Aorta (tissue), 5 donors: ENCODE results near the gene DROSHA. TPM values are rescaled to one million over a fixed set of nuclear protein-coding genes. Genes with fewer than 3 reads are reported as not detected.

Experiments
- ATAC-seq: fragments of 200-7000 bp; cut with Tn5 transposase; one replicate; pipeline ENCODE4 v1.9.1; 2022; ENCODE audit warnings: moderate library complexity; ENCODE audit not compliant: low FRiP score
- DNase-seq, 2 donors: peaks; one replicate each; pipeline ENCODE4 v3.0.0-alpha.2; 2020
- H3K27ac ChIP-seq, 2 donors: one replicate each; pipeline ENCODE4 v1.5.1; 2013; ENCODE audit warnings: low read length in 2 of 2, mild to moderate bottlenecking in 2 of 2, moderate library complexity in 2 of 2, control low read depth in 1 of 2, inconsistent platforms in 1 of 2, low read depth in 1 of 2
- H3K27me3 ChIP-seq, 2 donors: one replicate each; pipeline ENCODE4 v1.6.1; 2013; ENCODE audit warnings: control low read depth in 1 of 2, low read length in 1 of 2, mild to moderate bottlenecking in 1 of 2, moderate library complexity in 1 of 2; ENCODE audit not compliant: insufficient read depth in 2 of 2, control insufficient read depth in 1 of 2
- H3K36me3 ChIP-seq, 2 donors: one replicate each; pipeline ENCODE4 v1.6.1; 2013; ENCODE audit warnings: control low read depth in 1 of 2, low read length in 1 of 2, mild to moderate bottlenecking in 1 of 2; ENCODE audit not compliant: insufficient read depth in 2 of 2, control insufficient read depth in 1 of 2
- H3K4me1 ChIP-seq, 2 donors: one replicate each; pipeline ENCODE4 v1.6.1; 2013; ENCODE audit warnings: low read length in 2 of 2, control low read depth in 1 of 2, mild to moderate bottlenecking in 1 of 2, moderate library complexity in 1 of 2; ENCODE audit not compliant: insufficient read depth in 2 of 2, control insufficient read depth in 1 of 2
- H3K4me3 ChIP-seq, 2 donors: one replicate each; pipeline ENCODE4 v1.5.1; 2013; ENCODE audit warnings: low read length in 2 of 2, control low read depth in 1 of 2, mild to moderate bottlenecking in 1 of 2
- H3K9me3 ChIP-seq: one replicate; pipeline ENCODE4 v1.6.1; 2013; ENCODE audit warnings: mild to moderate bottlenecking, low read length; ENCODE audit not compliant: control insufficient read depth
- WGBS, 2 donors: extraction: QIAGEN DNeasy Blood & Tissue Kit; methylation state at CpG; one replicate each; pipeline ENCODE4 v1.1.7; 2013; 5-methylcytosine and 5-hydroxymethylcytosine counted together
- intact Hi-C, 2 donors: fragments of 100-400 bp; cut with DNase I; formaldehyde crosslinking; loops; one replicate each; pipeline versions ENCODE4 v1.14.2 to v1.15.0; 2022
- polyA plus RNA-seq, 2 donors: library from polyadenylated mRNA; stranded (reverse); fragments of 200-250 nt; gene quantifications; one replicate each; pipeline ENCODE4 v1.2.3, GENCODE V29; 2013
- total RNA-seq, 2 donors: library from RNA; stranded (reverse); fragmentation: NEBNext Ultra II Directional; extraction: Animal tissue kit (Norgen Biotek cat#: 25700); gene quantifications; one replicate each; pipeline ENCODE4 v1.2.1, GENCODE V29; 2021
- donor health status: healthy with polysubstance abuse.
- donor health status: Bipolar disorder and iron deficiency.
- donor health status: DM: no; HTN: no; CAD: no.
- donor health status: DM: no; HTN: no; CAD: no.
- donor health status: DM: yes; HTN: yes; CAD: no.

The DROSHA gene
- total and polyA plus RNA-seq, 4 donors, result 14.4 to 68.2 (median 47.9) TPM

DNA sequence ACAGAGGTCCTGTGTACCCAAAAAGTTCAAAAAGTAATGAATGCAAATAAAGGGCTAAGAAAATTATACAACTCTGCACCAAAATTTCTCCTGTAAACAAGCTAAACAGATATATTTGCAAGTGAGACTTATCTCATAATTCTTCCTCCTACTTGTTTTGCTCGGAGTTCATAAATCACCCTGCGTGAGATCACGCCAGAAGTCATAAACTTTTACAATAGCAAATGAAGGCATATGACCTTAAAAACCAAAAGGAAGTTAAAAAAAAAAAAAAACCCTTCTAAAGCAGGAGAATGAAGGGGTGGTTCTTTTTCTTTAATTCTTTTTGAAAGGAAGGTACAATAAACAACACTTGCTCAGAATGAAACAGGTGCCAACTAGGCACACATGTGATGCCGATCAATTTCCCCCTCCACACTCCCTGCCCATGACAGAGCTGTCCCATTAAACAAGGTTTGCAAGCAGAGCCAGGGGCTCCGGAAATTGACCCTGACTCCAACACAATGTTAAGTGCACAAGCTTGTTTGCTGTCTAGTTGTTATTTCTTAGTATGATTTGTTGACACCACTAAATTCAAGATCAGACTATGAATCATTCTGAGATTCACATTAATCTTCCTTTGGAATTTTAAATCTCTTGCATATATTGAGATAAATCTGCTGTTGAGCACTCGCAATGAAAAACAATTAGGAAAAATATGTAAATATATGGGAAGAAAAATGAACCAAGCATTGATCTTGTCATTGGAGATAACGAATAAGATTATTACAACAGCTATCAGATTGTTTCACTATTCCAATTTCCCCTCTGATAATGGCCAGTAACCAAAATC is 46.3 kb downstream of the DROSHA start:
- no peaks in the 10 kb centered on the region for H3K27me3 ChIP-seq
- no peaks in the 10 kb centered on the region for H3K4me1 ChIP-seq
- no peak overlapping the region for H3K4me3 ChIP-seq
- DNase-seq (no peak), ATAC-seq (no peak)
- intact Hi-C loops, result no loop called here
- H3K36me3 ChIP-seq, result peaks cover 0 to 4% of the 10 kb centered on the region in 2 donors
- no peaks in the 10 kb centered on the region for H3K9me3 ChIP-seq
- WGBS, 2 donors, result 89 to 92% methylated on average over 7 of the region's 7 CpGs
- no peak overlapping the region for H3K27ac ChIP-seq

DNA sequence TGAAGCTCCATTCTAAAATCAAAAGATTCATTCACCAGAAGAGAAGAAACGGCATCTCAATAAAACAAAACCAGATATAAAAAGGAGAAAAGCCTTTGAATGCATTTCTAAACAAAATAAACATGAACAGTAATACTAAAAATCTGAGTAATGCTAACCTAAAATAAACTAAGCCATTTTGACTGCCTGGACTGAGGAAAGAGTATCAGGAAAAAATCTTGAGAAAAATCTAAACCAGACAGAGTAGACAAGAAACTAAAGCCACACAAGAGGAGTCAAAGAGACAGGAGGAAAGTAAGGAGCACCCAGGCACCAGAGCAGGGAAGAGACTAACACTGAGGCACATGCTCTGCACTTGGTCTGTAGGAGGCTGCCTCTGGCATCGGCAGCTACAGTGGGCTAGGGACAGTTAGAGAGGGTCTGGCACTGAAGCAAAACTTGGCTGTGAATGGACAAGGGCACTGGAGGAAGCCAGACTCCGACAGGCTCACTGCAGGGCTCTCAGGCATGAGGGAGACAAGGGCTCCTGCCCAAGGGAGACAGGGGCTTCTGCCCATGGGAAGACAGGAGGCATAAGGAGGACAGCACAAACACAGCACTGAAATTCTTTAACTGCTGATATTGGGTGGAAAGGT is 50.2 kb downstream of the DROSHA start:
- no peak for DNase-seq
- Histone ChIP-seq H3K9me3 (no peaks in the 10 kb centered on the region), H3K36me3 (peaks cover 0 to 2% of the 10 kb centered on the region in 2 donors), H3K27ac (no peak overlapping the region), H3K27me3 (peaks cover 0 to under 1% of the 10 kb centered on the region in 2 donors), H3K4me3 (no peak overlapping the region), H3K4me1 (no peaks in the 10 kb centered on the region)
- intact Hi-C loops, result no loop called here
- ATAC-seq, result peak; percentile 11
- WGBS, 2 donors, result 34 to 35% methylated on average over 3 of the region's 3 CpGs

DNA sequence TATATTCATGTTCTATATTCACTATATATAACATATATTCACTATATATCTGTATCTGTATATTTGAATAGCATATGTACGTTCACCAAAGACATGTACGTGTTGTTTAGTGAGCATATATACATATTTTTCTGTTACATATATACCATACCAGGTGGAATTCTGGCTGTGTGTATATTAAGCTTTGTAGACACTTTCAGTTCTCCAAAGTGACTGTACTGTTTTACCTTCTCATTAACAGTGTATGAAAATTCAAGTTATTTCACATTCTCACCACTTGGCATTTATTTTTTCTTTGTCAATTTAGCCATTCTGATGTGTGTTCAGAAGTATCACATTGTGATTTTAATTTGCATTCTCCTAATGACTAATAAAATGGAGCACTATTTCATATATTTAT is 52.2 kb downstream of the DROSHA start:
- ATAC-seq, result no peak
- no peak overlapping the region for H3K27ac ChIP-seq
- H3K9me3 ChIP-seq, result no peaks in the 10 kb centered on the region
- H3K4me1 ChIP-seq, result no peaks in the 10 kb centered on the region
- no peak overlapping the region for H3K4me3 ChIP-seq
- DNase-seq, result no peak
- peaks cover 0 to 2% of the 10 kb centered on the region in 2 donors for H3K27me3 ChIP-seq
- intact Hi-C loops, result no loop called here
- H3K36me3 ChIP-seq, result no peaks in the 10 kb centered on the region
- WGBS, 2 donors, result 95 to 96% methylated on average over 2 of the region's 2 CpGs

DNA sequence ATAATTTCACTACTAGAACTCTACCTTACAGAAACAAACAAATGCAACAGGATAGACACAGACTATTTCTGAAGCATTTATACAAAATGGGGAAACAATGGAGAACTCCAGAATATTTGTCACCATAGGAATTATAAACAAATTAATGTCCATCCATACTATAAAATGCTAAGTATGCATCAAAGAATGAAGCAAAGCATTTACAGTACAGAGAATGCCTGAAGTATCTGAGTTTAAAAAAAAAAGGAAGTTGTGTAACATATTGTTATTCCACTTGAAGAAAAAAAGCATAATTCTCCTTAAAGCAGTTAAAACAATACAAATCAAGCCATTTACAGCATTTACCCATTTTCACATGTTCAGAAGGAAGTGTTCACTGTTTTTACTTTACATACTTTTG is 53.0 kb downstream of the DROSHA start:
- intact Hi-C loops, result no loop called here
- no peaks in the 10 kb centered on the region for H3K36me3 ChIP-seq
- H3K27ac ChIP-seq, result no peak overlapping the region
- no peaks in the 10 kb centered on the region for H3K9me3 ChIP-seq
- no peak overlapping the region for H3K4me3 ChIP-seq
- no peaks in the 10 kb centered on the region for H3K4me1 ChIP-seq
- no peak for ATAC-seq
- peaks cover 0 to 2% of the 10 kb centered on the region in 2 donors for H3K27me3 ChIP-seq
- DNase-seq, result no peak

DNA sequence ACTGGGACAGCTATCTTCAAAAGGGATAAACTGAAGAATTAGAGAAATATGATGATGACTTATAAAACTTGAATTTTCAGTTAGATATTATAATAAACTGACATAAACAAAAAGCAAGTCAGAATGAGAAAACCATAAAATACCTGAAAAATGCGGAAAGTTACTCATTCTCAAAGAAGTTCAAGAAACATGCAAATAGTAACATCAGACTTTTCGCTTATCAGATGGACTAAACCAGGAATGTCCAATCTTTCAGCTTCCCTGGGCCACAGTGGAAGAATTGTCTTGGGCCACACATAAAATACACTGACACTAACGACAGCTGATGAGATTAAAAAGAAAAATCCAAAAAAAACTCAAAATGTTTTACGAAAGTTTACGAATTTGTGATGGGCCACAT is 53.9 kb downstream of the DROSHA start:
- DNase-seq (no peak), ATAC-seq (no peak)
- Histone ChIP-seq H3K36me3 (peaks cover 0 to 3% of the 10 kb centered on the region in 2 donors), H3K4me3 (no peak overlapping the region), H3K9me3 (no peaks in the 10 kb centered on the region), H3K27me3 (peaks cover 0 to 2% of the 10 kb centered on the region in 2 donors), H3K27ac (no peak overlapping the region), H3K4me1 (no peaks in the 10 kb centered on the region)
- WGBS, 2 donors, result 97 to 99% methylated on average over 5 of the region's 5 CpGs
- intact Hi-C loops, result no loop called here

DNA sequence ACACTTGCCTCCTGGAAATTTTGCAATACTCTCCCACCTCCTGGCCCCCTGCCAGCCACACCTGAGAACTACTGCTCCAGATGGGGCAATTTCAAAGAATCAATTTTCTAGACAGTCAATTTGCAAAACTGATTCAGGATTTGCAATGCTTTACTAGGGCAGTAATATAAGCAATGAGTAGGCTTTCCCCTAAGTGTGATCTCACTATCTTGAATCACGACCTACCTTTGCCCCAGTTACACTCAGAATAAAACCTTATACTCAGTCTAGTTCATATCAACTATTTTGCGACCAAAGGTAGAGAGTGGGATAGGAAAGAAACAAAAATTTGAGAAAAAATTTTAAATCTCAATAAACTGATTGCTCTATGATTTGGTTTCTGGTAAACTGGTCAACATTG is 54.4 kb downstream of the DROSHA start:
- intact Hi-C loops, result no loop called here
- ATAC-seq (no peak), DNase-seq (no peak)
- peaks cover 0 to 3% of the 10 kb centered on the region in 2 donors for H3K36me3 ChIP-seq
- peaks cover 0 to 2% of the 10 kb centered on the region in 2 donors for H3K27me3 ChIP-seq
- H3K27ac ChIP-seq, result no peak overlapping the region
- no peaks in the 10 kb centered on the region for H3K9me3 ChIP-seq
- WGBS, 2 donors, result 98 to 100% methylated on average over 2 of the region's 2 CpGs
- H3K4me3 ChIP-seq, result no peak overlapping the region
- no peaks in the 10 kb centered on the region for H3K4me1 ChIP-seq

DNA sequence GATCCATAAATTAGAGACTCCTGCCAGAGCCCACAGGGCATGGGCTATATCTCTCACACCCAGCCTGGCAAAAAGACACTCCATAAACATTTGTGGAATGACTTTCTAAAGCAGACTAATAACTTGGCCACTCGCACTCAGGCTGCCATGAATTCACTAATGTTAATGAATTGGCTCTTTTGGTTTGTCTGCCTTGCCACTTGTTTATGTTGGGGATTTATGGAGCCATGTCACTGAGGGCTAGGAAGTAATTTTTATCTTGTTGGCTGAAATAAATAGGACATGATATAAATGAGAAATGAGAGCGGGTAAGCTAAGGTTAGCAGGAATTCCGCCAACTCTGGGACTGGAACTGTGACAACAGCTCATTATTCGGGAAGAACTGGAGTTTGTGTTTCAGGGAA is 55.2 kb downstream of the DROSHA start:
- 41 to 48% methylated on average over 4 of the region's 4 CpGs for WGBS, 2 donors
- Histone ChIP-seq H3K36me3 (peaks cover 0 to 5% of the 10 kb centered on the region in 2 donors), H3K4me3 (no peak overlapping the region), H3K27me3 (peaks cover 0 to 2% of the 10 kb centered on the region in 2 donors), H3K27ac (no peak overlapping the region), H3K9me3 (no peaks in the 10 kb centered on the region), H3K4me1 (no peaks in the 10 kb centered on the region)
- DNase-seq (no peak), ATAC-seq (no peak)
- intact Hi-C loops, result no loop called here

DNA sequence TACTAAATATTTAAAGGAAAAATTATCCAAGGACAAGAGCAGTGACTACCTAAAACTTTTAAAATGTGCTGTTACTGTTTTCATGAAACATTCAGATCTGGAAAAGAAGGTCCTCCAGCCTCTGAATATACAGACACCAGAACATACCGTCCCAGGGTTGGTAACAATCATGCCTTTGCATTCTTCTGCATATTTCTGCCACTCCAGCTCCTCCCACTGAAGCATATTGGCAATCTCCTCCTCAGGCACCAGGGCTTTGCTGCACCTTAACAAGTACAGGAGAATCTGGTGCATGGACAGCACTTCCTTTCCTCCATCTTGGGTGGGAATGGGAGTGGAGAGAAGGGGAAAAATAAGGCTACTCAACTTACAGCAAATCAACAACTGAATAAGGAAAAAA is 60.0 kb downstream of the DROSHA start:
- Histone ChIP-seq H3K27me3 (peaks cover 0 to 2% of the 10 kb centered on the region in 2 donors), H3K4me3 (no peak overlapping the region), H3K4me1 (no peaks in the 10 kb centered on the region), H3K36me3 (peaks cover 5 to 9% of the 10 kb centered on the region in 2 donors), H3K9me3 (no peaks in the 10 kb centered on the region), H3K27ac (no peak overlapping the region)
- DNase-seq (no peak), ATAC-seq (no peak)
- 80 to 84% methylated on average over 1 of the region's 1 CpG for WGBS, 2 donors
- intact Hi-C loops, result no loop called here

DNA sequence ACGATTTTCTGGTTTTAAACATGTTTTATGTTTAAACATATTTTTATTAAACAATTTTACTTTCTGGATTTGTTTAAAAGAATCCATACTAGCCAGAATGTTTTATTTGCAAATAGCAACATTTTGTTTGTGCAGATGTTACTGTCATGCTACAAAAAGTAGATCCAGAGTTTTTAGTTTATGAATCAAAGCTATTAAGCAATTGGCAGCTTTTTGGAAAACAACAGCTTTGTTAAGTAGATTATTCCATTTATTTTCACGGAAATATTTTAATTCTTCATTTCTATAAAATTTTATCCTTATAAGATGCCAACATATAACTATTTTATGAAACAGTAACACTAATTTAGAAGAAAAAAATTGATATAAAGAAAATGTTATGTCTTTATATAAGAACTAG is 60.9 kb downstream of the DROSHA start:
- H3K4me1 ChIP-seq, result no peaks in the 10 kb centered on the region
- no peak for DNase-seq
- no peak overlapping the region for H3K4me3 ChIP-seq
- H3K36me3 ChIP-seq, result peaks cover 5 to 11% of the 10 kb centered on the region in 2 donors
- intact Hi-C loops, result no loop called here
- no peaks in the 10 kb centered on the region for H3K9me3 ChIP-seq
- ATAC-seq, result no peak
- whole genome bisulfite sequencing, 2 donors, result 91 to 93% methylated on average over 2 of the region's 2 CpGs
- H3K27me3 ChIP-seq, result no peaks in the 10 kb centered on the region
- no peak overlapping the region for H3K27ac ChIP-seq
